GM21360 (cell line): ENCODE results near the gene KRT84.

ENCODE experiments used
- ATAC-seq: cut with Tn5 transposase; IDR thresholded peaks from one replicate; pipeline ENCODE4 v1.9.1; 2021; ENCODE audit warnings: mild to moderate bottlenecking, moderate library complexity; ENCODE audit not compliant: unreplicated experiment

Gene KRT84

GRCh38 chr12:52385226-52385702 lies at the start of gene KRT84:
KRT84 (minus strand) TSS chr12:52385652; CDS start chr12:52385585, 67 bp downstream.
- no peak for ATAC-seq

- no peak for ATAC-seq
These were observed 49.5 kb upstream of the KRT84 start for GRCh38 chr12:52434760-52435530.

GRCh38 chr12:52434081-52434733 lies 48.8 kb upstream of the KRT84 start, which contains the start of gene KRT75:
KRT75 (minus strand) TSS chr12:52434371; CDS start chr12:52434304, 67 bp downstream.
- no peak for ATAC-seq

- no peak for ATAC-seq
These were observed 48.1 kb upstream of the KRT84 start for GRCh38 chr12:52433501-52434080.

GRCh38 chr12:52432559-52433207 lies 47.2 kb upstream of the KRT84 start:
- ATAC-seq = no peak

- no peak for ATAC-seq
These were observed 42.7 kb upstream of the KRT84 start for GRCh38 chr12:52428121-52428520.

- no peak for ATAC-seq
These were observed 41.6 kb upstream of the KRT84 start for GRCh38 chr12:52427083-52427482.

- no peak for ATAC-seq
These were observed 40.6 kb upstream of the KRT84 start for GRCh38 chr12:52426034-52426433.

- no peak for ATAC-seq
These were observed 40.0 kb upstream of the KRT84 start for GRCh38 chr12:52425466-52425865.

GRCh38 chr12:52423661-52424500 lies 38.4 kb upstream of the KRT84 start:
- no peak for ATAC-seq

GRCh38 chr12:52423035-52423434 lies 37.6 kb upstream of the KRT84 start:
- ATAC-seq = no peak

- ATAC-seq = no peak
These were observed 34.2 kb upstream of the KRT84 start for GRCh38 chr12:52419656-52420055.

GRCh38 chr12:52418576-52419110 lies 33.2 kb upstream of the KRT84 start:
- no peak for ATAC-seq

GRCh38 chr12:52417740-52418139 lies 32.3 kb upstream of the KRT84 start:
- ATAC-seq = no peak

GRCh38 chr12:52416795-52417194 lies 31.3 kb upstream of the KRT84 start:
- ATAC-seq = no peak

GRCh38 chr12:52415870-52416750 lies 30.7 kb upstream of the KRT84 start:
- ATAC-seq = no peak

GRCh38 chr12:52414936-52415335 lies 29.5 kb upstream of the KRT84 start:
- no peak for ATAC-seq

- ATAC-seq = no peak
These were observed 28.4 kb upstream of the KRT84 start for GRCh38 chr12:52413782-52414345.

GRCh38 chr12:52413202-52413601 lies 27.8 kb upstream of the KRT84 start:
- ATAC-seq = no peak
